AG08396 (cell line): ENCODE results near the gene RS1.

Experiments
- DNase-seq: peaks from one replicate; pipeline ENCODE4 v3.0.0; 2012; ENCODE audit warnings: low spot score, mixed read lengths

Gene RS1

GRCh38 chrX:18672008-18672407, at the start of gene RS1:
Gene RS1 (minus strand): TSS chrX:18672108. CDS start chrX:18672068, 40 bp downstream.
- no peak for DNase-seq

GRCh38 chrX:18719852-18720251, 47.9 kb upstream of the RS1 start:
- no peak for DNase-seq

DNA sequence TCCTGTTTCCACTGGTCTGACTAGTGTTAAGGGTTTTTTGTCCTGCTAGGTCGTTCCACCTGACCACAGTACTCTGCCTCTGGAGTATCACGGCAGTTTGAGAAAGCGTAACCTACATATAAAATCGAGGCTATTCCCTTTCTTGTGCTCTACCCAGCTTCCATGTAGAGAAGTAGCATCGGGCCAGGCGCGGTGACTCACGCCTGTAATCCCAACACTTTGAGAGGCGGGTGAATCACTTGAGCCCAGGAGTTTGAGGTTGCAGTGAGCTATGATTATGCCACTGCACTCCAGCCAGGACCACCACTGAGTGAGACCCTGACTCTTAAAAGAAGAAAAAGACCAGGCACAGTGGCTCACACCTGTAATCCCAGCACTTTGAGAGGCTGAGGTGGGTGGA, 43.0 kb upstream of the RS1 start:
- no peak for DNase-seq

GRCh38 chrX:18709833-18710232, 37.9 kb upstream of the RS1 start:
- no peak for DNase-seq

- no peak for DNase-seq
Observed at GRCh38 chrX:18707426-18708049, 35.6 kb upstream of the RS1 start, which contains the start of gene PPEF1. Gene PPEF1 (plus strand): TSS chrX:18707645. CDS start chrX:18707781, 136 bp downstream.

- DNase-seq = peak; percentile 16
Observed at GRCh38 chrX:18702362-18703195, 30.7 kb upstream of the RS1 start.

DNA sequence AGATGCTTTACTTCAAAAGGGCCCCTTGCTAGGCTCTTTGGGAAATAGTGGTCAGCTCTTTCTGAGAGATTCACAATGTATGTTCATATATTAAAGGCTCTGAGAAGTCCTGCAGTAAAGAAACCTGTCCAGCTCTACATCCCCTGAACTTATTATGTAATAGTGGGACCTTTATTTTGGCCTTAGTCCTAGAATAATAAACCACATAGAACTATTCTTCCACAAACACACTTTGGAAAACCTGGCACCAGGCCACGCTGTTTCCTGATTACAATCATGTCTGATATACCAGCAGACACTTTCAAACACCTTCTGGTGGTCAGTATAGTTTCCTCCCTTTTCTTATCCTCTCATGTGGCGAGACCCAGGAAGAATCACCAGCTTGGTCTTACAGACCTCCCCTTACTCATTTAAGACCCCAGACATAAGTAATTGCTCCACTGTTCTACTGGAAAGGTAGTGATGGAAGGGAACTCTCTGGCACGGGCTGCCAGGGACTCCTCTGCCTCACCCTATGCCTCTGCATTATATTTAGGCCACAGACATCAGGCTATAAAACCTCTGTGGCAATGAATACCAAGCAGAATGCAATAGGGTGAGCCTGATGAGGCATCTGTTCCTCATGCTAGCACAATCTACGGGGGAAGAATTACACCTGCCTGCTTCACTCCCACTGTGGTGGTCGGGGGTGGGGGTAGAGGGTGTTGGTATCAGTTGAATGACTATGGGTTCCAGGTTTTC, 29.9 kb upstream of the RS1 start:
- DNase-seq = no peak

- DNase-seq = no peak
Observed at GRCh38 chrX:18698737-18699650, 27.1 kb upstream of the RS1 start.

GRCh38 chrX:18696653-18697052, 24.7 kb upstream of the RS1 start:
- no peak for DNase-seq

- no peak for DNase-seq
Observed at GRCh38 chrX:18692541-18692940, 20.6 kb upstream of the RS1 start.

GRCh38 chrX:18691431-18691830, 19.5 kb upstream of the RS1 start:
- no peak for DNase-seq

DNA sequence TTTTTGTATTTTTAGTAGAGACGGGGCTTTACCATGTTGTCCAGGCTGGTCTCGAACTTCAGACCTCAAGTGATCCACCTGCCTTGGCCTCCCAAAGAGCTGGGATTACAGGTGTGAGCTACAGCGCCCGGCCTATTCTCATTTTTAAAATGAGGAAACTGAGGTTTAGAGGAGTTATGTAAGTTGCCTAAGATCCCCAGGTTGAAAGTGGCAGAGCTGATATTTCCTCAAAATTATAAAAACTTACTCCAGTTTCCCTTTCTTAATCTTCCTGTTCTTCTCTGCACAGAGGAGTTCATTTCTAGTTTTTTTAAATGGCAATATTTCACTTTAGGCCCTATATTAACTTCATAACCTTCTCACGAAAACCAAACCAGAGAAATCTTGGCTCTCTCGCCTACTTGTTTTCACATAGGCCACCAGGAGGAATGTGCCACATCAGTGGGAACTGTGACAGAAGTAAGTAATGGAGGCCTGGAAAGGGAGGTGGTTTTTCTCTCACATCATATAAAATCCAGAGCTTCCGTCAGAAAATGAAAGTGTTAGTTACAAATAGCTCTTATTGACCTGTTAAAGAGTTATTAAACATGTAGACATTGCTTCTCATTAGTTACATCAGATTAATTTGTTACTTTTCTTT, 16.1 kb upstream of the RS1 start:
- DNase-seq = no peak

DNA sequence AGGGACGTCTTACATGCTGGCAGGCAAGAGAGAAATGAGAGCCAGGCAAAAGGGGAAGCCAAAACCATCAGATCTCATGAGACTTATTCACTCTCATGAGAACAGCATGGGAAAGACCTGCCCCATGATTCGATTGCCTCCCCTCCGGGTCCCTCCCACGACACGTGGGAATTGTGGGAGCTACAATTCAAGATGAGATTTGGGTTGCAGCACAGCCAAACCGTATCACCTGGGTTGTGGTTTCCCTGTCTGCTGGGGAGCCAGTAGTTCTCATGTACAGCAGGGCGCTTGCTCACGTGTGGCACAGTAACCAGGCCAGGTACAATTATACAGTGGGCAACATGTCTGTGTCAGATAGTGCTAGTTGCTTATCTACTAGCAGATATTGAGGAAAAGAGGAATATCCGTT, 11.1 kb upstream of the RS1 start:
- DNase-seq = no peak

GRCh38 chrX:18681996-18682395, 10.1 kb upstream of the RS1 start:
- DNase-seq = no peak

DNA sequence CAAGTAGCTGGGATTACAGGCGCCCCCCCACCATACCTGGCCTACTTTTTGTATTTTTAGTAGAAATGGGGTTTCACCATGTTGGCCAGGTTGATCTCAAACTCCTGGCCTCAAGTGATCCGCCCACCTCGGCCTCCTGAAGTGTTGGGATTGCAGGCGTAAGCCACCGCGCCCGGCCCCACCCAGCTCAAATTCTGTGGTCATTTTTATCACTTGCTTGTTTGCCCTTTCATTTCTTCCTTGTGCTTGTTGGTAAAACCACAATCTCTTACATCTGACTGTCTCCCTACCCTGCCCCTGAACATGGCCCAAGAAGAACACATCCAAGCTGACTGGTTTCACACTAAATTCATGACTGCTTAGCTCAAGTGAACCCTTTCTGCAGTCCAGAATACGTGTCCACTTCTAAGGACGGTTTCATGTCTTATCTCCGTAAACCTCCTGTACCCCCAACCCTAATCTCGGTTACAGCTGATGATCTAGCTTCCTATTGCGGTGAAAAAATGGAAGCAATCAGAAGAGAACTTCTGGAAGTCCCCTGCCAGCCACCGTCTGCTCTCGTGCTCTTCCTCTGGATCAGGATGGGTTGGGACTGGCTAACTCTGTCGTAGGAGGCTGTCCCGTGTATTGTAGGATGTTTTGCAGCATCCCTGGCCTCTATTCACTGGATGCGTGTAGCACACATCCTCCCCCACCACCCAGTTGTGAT, 5.4 kb upstream of the RS1 start:
- no peak for DNase-seq

GRCh38 chrX:18676470-18676869, 4.6 kb upstream of the RS1 start:
- no peak for DNase-seq

GRCh38 chrX:18676050-18676449, 4.1 kb upstream of the RS1 start:
- DNase-seq = no peak

DNA sequence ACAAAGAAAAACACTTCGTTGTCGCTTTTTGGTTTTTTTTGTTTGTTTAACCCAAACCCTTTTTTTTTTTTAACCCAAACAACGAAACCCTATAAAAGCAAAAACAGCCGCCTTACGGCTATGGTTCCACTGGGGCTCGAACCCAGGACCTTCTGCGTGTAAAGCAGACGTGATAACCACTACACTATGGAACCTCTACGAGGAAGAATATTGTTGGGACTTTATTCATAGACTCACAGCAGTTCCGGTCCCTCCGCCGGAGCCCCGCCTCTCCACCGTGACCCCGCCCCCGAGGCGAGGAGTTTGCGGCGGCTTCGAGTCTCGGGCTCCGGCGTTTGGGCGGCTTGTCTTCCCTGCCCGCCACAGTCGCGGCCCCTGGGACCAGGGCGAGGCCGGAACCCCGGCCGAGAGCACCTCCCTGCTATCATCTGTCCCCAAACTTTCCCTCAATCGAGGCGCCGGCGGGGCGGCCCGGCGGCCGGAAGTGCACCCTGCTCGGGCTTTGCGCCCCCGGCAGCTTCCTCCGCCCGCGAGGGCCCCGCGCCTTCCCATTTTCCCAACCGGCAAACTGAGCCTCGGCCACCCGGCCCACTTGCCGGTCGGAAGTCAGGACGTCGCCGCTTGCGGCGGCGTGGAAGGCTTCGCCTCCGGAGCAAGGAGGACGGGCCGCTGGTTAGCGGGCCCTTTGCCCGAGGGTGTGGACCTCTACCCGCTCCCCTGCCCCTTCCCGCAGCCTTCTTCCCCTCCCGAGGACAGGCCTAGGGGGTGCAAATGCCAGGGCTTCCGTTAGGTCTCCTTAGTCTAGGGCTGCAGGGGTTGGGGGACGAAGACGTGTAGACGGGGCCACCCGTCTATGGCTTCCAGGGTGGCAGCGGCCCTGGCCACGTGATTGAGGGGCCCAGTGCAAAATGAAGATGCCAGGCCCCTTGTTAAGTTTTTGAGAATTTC, 3.2 kb upstream of the RS1 start:
- DNase-seq = peak; percentile 87

- DNase-seq = no peak
Observed at GRCh38 chrX:18674417-18674787, 2.5 kb upstream of the RS1 start.
